NCI-H2171 treated with DMSO at 0.1 percent for 48 hours (cell line): ENCODE data around the gene RPS6KA3.
A peak's percentile ranks its signal among the peaks of the same experiment; 100 is the strongest.
"Not testable (repeated sequence)": the region's sequence is repeated elsewhere in the genome, so short reads cannot be mapped to it uniquely, and the experiment has no call there.

Source experiments
- DNase-seq: peaks from one replicate; lab custom pipeline; 2025; lab: John Stamatoyannopoulos, UW

Gene RPS6KA3

GRCh38 chrX:20265221-20265725 lies 1.4 kb downstream of the RPS6KA3 start:
- DNase-seq: peak; percentile 44

GRCh38 chrX:20263474-20263873 lies 3.2 kb downstream of the RPS6KA3 start:
- DNase-seq: no peak

- DNase-seq: no peak
Measured at GRCh38 chrX:20260885-20261284, 5.8 kb downstream of the RPS6KA3 start.

- DNase-seq: no peak
Measured at GRCh38 chrX:20254712-20255299, 11.9 kb downstream of the RPS6KA3 start.

GRCh38 chrX:20253232-20253543 lies 13.5 kb downstream of the RPS6KA3 start:
- DNase-seq: no peak

GRCh38 chrX:20252381-20253231 lies 14.1 kb downstream of the RPS6KA3 start:
- DNase-seq: peak; percentile 3

- DNase-seq: no peak
Measured at GRCh38 chrX:20251691-20252090, 15.0 kb downstream of the RPS6KA3 start.

- DNase-seq: not testable (repeated sequence)
Measured at GRCh38 chrX:20250146-20250545, 16.6 kb downstream of the RPS6KA3 start.

- DNase-seq: no peak
Measured at GRCh38 chrX:20248592-20249192, 18.0 kb downstream of the RPS6KA3 start.

- no peak for DNase-seq
Measured at GRCh38 chrX:20244931-20245330, 21.8 kb downstream of the RPS6KA3 start.

- DNase-seq: no peak
Measured at GRCh38 chrX:20240201-20240600, 26.5 kb downstream of the RPS6KA3 start.

GRCh38 chrX:20237864-20238263 lies 28.8 kb downstream of the RPS6KA3 start:
- DNase-seq: no peak

GRCh38 chrX:20235755-20236154 lies 31.0 kb downstream of the RPS6KA3 start:
- DNase-seq: no peak

GRCh38 chrX:20233336-20233735 lies 33.4 kb downstream of the RPS6KA3 start:
- DNase-seq: no peak

- peak; percentile 53 for DNase-seq
Measured at GRCh38 chrX:20231598-20231997, 35.1 kb downstream of the RPS6KA3 start.

GRCh38 chrX:20230406-20230805 lies 36.3 kb downstream of the RPS6KA3 start:
- DNase-seq: no peak

GRCh38 chrX:20229155-20229554 lies 37.6 kb downstream of the RPS6KA3 start:
- DNase-seq: no peak

- DNase-seq: no peak
Measured at GRCh38 chrX:20228245-20228644, 38.5 kb downstream of the RPS6KA3 start.

- no peak for DNase-seq
Measured at GRCh38 chrX:20227116-20227515, 39.6 kb downstream of the RPS6KA3 start.

GRCh38 chrX:20225488-20225833 lies 41.2 kb downstream of the RPS6KA3 start:
- no peak for DNase-seq

- no peak for DNase-seq
Measured at GRCh38 chrX:20224814-20225487, 41.8 kb downstream of the RPS6KA3 start.

- no peak for DNase-seq
Measured at GRCh38 chrX:20221902-20222301, 44.8 kb downstream of the RPS6KA3 start.
